Germinal center (tissue), 1 donor: Measurements from ENCODE around the gene GAGE12H.
A peak's percentile ranks its signal among the peaks of the same experiment; 100 is the strongest.
"Not testable (repeated sequence)": the region's sequence is repeated elsewhere in the genome, so short reads cannot be mapped to it uniquely, and the experiment has no call there.

ENCODE experiments used
- DNase-seq: peaks from one replicate; pipeline ENCODE4 v3.0.0; 2012; ENCODE audit warnings: mixed read lengths, low spot score

GAGE12H gene, protein sequence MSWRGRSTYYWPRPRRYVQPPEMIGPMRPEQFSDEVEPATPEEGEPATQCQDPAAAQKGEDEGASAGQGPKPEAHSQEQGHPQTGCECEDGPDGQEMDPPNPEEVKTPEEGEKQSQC

DNA sequence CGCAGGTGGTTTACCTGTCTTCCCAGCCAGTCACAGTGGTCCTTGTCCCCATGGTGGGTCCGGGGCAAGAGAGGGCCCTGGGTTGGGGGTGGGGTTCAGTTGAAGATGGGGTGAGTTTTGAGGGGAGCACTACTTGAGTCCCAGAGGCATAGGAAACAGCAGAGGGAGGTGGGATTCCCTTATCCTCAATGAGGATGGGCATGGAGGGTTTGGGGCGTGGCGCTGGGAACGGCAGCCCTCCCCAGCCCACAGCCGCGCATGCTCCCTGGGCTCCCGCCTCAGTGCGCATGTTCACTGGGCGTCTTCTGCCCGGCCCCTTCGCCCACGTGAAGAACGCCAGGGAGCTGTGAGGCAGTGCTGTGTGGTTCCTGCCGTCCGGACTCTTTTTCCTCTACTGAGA, at the start of gene GAGE12H:
Gene GAGE12H (plus strand): TSS at position 301 of the 400 bp plus-strand sequence. CDS start 1,155 bp downstream, outside the sequence.
- DNase-seq = not testable (repeated sequence)

DNA sequence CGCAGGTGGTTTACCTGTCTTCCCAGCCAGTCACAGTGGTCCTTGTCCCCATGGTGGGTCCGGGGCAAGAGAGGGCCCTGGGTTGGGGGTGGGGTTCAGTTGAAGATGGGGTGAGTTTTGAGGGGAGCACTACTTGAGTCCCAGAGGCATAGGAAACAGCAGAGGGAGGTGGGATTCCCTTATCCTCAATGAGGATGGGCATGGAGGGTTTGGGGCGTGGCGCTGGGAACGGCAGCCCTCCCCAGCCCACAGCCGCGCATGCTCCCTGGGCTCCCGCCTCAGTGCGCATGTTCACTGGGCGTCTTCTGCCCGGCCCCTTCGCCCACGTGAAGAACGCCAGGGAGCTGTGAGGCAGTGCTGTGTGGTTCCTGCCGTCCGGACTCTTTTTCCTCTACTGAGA, 47.9 kb upstream of the GAGE12H start, which contains the start of gene GAGE12C:
Gene GAGE12C (plus strand): TSS at position 301 of the 400 bp plus-strand sequence. CDS start 1,155 bp downstream, outside the sequence.
- not testable (repeated sequence) for DNase-seq

DNA sequence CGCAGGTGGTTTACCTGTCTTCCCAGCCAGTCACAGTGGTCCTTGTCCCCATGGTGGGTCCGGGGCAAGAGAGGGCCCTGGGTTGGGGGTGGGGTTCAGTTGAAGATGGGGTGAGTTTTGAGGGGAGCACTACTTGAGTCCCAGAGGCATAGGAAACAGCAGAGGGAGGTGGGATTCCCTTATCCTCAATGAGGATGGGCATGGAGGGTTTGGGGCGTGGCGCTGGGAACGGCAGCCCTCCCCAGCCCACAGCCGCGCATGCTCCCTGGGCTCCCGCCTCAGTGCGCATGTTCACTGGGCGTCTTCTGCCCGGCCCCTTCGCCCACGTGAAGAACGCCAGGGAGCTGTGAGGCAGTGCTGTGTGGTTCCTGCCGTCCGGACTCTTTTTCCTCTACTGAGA, 38.3 kb upstream of the GAGE12H start, which contains the start of gene GAGE12D:
Gene GAGE12D (plus strand): TSS at position 301 of the 400 bp plus-strand sequence. CDS start 1,155 bp downstream, outside the sequence.
- DNase-seq = not testable (repeated sequence)

DNA sequence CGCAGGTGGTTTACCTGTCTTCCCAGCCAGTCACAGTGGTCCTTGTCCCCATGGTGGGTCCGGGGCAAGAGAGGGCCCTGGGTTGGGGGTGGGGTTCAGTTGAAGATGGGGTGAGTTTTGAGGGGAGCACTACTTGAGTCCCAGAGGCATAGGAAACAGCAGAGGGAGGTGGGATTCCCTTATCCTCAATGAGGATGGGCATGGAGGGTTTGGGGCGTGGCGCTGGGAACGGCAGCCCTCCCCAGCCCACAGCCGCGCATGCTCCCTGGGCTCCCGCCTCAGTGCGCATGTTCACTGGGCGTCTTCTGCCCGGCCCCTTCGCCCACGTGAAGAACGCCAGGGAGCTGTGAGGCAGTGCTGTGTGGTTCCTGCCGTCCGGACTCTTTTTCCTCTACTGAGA, 28.8 kb upstream of the GAGE12H start, which contains the start of gene GAGE12E:
Gene GAGE12E (plus strand): TSS at position 301 of the 400 bp plus-strand sequence. CDS start 1,155 bp downstream, outside the sequence.
- not testable (repeated sequence) for DNase-seq

DNA sequence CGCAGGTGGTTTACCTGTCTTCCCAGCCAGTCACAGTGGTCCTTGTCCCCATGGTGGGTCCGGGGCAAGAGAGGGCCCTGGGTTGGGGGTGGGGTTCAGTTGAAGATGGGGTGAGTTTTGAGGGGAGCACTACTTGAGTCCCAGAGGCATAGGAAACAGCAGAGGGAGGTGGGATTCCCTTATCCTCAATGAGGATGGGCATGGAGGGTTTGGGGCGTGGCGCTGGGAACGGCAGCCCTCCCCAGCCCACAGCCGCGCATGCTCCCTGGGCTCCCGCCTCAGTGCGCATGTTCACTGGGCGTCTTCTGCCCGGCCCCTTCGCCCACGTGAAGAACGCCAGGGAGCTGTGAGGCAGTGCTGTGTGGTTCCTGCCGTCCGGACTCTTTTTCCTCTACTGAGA, 19.2 kb upstream of the GAGE12H start, which contains the start of gene GAGE12F:
Gene GAGE12F (plus strand): TSS at position 301 of the 400 bp plus-strand sequence. CDS start 1,155 bp downstream, outside the sequence.
- not testable (repeated sequence) for DNase-seq

DNA sequence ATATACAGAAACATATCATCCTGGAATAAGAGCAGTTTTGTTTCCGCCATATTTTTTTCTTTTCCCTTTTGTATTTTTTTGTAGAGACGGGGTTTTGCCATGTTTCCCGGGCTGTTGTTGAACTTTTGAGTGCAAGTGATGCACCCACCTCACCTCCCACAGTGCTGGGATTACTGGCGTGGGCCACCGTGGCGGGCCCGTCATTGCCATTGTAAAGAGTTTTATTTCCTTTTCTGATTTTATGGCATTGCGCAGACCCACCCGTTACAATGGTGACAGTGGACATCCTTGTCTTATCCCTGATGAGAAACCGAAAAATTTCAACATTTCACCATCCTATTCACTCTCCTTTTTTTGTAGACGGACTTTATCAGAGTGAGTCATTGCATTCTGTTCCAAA, 11.0 kb upstream of the GAGE12H start:
- not testable (repeated sequence) for DNase-seq

DNA sequence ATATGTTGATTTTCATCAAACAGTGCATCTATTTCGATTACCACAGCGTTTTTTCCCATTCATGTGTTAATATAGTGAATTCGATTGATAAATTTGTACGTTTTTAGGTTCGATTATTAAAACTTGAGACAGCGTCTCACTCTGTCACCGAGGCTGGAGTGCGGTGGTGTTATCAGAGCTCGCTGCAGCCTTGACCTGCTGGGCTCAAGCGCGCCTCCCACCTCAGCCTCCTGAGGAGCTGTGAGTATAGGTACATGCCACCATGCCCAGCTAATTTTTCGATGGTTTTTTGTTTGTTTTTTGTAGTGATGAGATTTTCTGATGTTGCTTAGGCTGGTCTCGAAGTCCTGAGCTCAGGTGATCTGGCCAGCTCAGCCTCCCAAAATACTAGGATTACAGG, 10.6 kb upstream of the GAGE12H start:
- DNase-seq = not testable (repeated sequence)

DNA sequence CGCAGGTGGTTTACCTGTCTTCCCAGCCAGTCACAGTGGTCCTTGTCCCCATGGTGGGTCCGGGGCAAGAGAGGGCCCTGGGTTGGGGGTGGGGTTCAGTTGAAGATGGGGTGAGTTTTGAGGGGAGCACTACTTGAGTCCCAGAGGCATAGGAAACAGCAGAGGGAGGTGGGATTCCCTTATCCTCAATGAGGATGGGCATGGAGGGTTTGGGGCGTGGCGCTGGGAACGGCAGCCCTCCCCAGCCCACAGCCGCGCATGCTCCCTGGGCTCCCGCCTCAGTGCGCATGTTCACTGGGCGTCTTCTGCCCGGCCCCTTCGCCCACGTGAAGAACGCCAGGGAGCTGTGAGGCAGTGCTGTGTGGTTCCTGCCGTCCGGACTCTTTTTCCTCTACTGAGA, 9.6 kb upstream of the GAGE12H start, which contains the start of gene GAGE12G:
Gene GAGE12G (plus strand): TSS at position 301 of the 400 bp plus-strand sequence. CDS start 1,155 bp downstream, outside the sequence.
- DNase-seq = not testable (repeated sequence)

DNA sequence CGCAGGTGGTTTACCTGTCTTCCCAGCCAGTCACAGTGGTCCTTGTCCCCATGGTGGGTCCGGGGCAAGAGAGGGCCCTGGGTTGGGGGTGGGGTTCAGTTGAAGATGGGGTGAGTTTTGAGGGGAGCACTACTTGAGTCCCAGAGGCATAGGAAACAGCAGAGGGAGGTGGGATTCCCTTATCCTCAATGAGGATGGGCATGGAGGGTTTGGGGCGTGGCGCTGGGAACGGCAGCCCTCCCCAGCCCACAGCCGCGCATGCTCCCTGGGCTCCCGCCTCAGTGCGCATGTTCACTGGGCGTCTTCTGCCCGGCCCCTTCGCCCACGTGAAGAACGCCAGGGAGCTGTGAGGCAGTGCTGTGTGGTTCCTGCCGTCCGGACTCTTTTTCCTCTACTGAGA, 9.4 kb downstream of the GAGE12H start, which contains the start of gene GAGE2A:
Gene GAGE2A (plus strand): TSS at position 301 of the 400 bp plus-strand sequence. CDS start 1,155 bp downstream, outside the sequence.
- DNase-seq = not testable (repeated sequence)

DNA sequence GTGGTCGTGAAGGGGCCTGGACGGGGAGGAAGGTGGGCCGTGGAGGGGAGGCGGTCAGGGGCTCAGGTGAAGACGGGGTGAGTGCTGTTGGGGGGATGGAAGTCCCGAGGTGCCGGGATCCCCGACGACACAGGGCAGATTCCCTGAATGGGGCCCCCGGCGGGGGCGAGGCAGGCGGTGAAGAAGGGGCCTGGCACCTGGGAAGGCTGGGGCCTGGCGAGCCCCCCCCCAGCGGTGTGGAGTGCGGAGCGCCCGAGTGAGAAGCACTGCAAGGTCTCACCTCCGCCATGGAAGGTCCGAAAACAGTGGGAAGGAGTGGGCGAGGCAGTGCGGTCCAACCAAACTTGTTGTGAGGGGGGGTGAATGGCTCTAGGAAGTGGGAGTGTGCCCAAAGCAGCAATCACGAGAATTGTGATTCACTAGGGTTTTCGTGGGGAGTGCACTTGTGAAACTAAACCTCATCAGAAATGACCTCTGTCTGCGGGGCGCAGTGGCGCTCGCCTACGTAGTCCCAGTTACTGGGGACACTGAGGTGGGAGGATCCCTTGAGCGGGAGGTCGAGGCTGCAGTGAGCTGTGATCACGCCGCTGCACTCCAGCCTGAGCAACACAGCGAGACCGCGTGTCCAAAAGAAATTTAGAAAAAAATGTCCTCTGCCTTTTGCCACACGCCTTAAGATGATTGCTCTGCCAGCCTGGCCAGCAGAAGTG, 10.2 kb downstream of the GAGE12H start:
- DNase-seq = not testable (repeated sequence)

DNA sequence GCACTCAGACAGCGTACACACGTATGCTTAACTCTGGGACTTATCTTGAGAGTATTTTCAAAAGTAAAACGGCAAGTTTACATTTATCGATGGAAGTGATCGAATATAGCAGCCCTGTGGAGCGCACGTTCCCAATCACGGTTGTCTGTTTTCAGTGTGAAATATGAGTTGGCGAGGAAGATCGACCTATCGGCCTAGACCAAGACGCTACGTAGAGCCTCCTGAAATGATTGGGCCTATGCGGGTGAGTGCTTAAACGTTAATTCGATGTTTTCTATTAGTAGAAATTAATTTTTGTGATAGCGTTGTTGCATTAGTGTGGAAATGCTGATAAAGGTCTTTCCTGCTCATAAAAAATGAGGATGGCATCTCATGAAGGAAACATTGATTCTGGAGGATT, 10.7 kb downstream of the GAGE12H start:
- not testable (repeated sequence) for DNase-seq

DNA sequence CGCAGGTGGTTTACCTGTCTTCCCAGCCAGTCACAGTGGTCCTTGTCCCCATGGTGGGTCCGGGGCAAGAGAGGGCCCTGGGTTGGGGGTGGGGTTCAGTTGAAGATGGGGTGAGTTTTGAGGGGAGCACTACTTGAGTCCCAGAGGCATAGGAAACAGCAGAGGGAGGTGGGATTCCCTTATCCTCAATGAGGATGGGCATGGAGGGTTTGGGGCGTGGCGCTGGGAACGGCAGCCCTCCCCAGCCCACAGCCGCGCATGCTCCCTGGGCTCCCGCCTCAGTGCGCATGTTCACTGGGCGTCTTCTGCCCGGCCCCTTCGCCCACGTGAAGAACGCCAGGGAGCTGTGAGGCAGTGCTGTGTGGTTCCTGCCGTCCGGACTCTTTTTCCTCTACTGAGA, 19.0 kb downstream of the GAGE12H start, which contains the start of gene GAGE1:
Gene GAGE1 (plus strand): TSS at position 301 of the 400 bp plus-strand sequence. CDS start 1,155 bp downstream, outside the sequence.
- DNase-seq = not testable (repeated sequence)

DNA sequence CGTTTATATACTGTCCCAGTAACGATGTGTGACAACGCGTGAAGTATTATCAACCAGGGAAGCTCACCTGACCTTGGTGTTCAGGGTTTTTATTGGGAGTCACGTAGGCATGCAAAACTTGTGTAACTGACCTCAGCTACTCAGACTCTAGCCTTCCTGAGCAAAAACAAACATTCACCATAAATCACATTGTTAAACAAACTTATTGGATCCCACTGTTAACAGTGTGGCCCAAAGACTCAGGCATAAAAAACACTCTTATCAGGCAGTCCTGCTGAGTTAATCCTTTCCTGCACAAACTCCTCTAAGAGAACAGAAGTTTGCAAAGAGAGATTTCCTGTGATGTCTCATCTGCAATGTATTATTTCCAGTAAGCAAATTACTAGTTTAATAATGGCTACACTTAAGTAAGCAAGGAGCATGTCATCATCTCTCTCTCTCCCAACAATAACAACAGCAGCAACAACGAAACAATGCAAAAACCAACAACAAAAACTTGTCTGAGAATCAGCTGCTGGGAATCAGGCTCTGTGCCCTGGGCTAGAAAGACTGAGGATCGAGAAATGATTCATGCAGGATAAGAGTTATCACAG, 31.1 kb downstream of the GAGE12H start:
- DNase-seq = no peak

DNA sequence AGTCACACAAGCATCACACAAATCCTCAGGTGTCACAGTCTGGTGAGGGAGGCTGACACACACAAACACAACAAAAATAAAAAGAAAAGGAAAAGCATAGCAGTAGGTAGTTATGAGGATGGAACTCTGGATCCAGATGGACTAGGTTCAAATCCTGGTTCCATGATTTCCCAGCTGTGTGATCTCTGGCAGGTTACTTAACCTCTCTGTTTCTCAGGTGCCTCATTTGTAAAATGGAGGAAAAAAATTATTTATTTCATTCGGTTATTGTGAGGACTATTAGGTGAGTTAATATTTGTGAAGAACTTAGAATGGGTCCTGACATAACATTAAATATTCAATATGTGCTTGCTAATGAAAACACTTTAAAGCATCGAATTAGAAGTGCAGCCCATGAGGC, 38.8 kb downstream of the GAGE12H start:
- no peak for DNase-seq

DNA sequence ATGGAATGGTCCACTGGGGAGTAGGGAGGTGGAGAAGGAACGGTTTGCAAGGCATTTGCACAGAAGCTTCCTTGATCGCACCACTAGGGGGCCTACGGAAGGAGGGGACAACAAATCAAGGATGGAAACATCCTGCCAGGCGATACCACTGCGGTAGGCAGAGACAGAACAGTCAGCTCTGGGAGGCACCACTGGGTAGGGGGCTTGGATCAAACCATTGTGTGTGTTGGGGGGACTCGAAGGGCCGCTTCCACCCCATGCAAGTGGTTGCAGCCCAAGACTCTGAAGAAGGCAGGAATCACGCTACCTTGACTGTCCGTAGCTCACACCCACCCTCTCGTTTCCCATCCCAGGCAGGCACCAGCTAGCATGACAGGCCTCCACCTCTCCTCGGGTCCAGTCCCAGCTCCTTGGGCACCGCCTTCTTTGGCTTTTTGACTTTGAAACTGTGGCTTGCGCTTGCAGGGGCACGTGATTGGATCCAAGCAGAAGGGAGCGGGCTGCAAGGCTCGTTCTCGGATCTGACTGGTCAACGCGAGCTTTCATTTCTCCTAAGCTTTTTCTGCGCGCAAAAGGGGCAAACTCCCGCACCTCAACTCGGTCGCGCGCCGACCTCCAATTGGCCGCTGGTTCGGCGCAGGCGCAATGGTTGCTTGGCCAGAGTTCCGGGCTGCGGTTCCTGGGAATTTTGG, 47.5 kb downstream of the GAGE12H start:
- DNase-seq = peak; percentile 7
